Measurements from ENCODE around the gene RAD9A.

- TF ChIP-seq POLR2A (IDR thresholded peaks at IDR 0.05; ENCODE audit: low read depth, low read length) (no peak), POLR2AphosphoS5 (IDR thresholded peaks at IDR 0.05; ENCODE audit: low read depth, low read length) (no peak), TAF1 (IDR thresholded peaks at IDR 0.05; ENCODE audit: borderline replicate concordance, low read depth, low read length) (no peak)
Measured at GRCh38 chr11:67384851-67385366, 6.9 kb upstream of the RAD9A start.

Measured in GM12892 (cell line).